DOHH2 (cell line): Measurements from ENCODE around the gene MID1.

Experiments
- EZH2phosphoT487 ChIP-seq: fragments of 200-600 bp; sonication (generic); IDR thresholded peaks from 2 replicates; pipeline ENCODE4 v1.6.1; 2017; ENCODE audit warnings: borderline replicate concordance, mild to moderate bottlenecking, antibody characterized with exemption, low read length, moderate library complexity, mixed read lengths
- TF ChIP-seq, protein P1 (sequence below): fragments of 200-600 bp; sonication (generic); IDR thresholded peaks from one replicate; pipeline ENCODE4 v1.5.1; 2014; ENCODE audit warnings: antibody characterized with exemption, mild to moderate bottlenecking, low read depth, low read length; ENCODE audit not compliant: poor library complexity, severe bottlenecking

DNA sequence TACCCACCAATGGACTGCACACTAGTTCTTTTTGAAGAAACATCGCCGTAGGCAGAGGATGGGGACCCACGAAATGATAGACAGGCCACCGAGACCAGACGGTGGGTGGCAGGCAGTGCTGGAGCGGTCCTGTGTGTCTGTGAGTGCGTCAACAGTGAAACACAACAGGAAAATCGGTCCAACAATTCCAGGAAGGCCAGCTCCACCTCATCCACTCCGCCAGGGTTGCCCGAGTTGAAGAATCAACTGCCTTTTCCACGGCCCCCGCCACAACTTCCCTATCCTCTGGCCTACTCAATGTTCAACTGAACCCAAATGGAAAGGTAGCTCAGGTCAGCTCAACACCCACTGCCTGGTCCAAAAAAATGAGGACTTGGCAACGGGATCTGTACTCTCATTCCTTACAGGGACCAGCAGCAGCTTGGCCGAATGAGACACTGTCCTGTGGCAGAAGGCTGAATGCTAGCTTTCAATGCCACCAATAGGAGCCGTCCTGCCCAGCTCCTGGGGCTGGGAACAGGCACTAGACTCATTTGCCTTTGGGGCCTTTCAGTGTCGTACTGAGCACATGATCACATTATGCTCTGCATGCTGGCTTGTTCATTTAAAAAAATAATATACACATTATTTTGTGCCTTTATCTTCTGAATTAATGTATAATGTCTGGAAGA lies 43.5 kb downstream of the MID1 start:
- TF ChIP-seq, protein P1, sequence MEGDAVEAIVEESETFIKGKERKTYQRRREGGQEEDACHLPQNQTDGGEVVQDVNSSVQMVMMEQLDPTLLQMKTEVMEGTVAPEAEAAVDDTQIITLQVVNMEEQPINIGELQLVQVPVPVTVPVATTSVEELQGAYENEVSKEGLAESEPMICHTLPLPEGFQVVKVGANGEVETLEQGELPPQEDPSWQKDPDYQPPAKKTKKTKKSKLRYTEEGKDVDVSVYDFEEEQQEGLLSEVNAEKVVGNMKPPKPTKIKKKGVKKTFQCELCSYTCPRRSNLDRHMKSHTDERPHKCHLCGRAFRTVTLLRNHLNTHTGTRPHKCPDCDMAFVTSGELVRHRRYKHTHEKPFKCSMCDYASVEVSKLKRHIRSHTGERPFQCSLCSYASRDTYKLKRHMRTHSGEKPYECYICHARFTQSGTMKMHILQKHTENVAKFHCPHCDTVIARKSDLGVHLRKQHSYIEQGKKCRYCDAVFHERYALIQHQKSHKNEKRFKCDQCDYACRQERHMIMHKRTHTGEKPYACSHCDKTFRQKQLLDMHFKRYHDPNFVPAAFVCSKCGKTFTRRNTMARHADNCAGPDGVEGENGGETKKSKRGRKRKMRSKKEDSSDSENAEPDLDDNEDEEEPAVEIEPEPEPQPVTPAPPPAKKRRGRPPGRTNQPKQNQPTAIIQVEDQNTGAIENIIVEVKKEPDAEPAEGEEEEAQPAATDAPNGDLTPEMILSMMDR = no peak
- TF ChIP-seq EZH2phosphoT487 = no peak
